Kidney (tissue), 14 donors: ENCODE results near the gene PRR5L. TPM values are rescaled to one million over a fixed set of nuclear protein-coding genes. Genes with fewer than 3 reads are reported as not detected.

Experiments used
- DNase-seq, 5 donors: peaks; one replicate each; pipeline ENCODE4 v3.0.0-alpha.2; 2013 to 2020
- FAIRE-seq: peaks from 2 replicates; lab custom pipeline; 2012; peaks lifted over from hg19 to GRCh38; lab: Jason Lieb, UNC
- H3K27ac ChIP-seq, 2 donors: one replicate each; pipeline ENCODE4 v1.7.0; 2013; ENCODE audit warnings: low read depth in 2 of 2, low read length in 2 of 2, inconsistent platforms in 1 of 2
- H3K27me3 ChIP-seq: one replicate; pipeline ENCODE4 v1.7.1; 2013; ENCODE audit warnings: low read length, inconsistent platforms; ENCODE audit not compliant: control insufficient read depth, insufficient read depth
- H3K36me3 ChIP-seq, 3 donors: one replicate each; pipeline versions ENCODE4 v1.7.0 to v1.7.1; 2013; ENCODE audit warnings: low read length in 3 of 3, control low read depth in 1 of 3, inconsistent platforms in 1 of 3; ENCODE audit not compliant: insufficient read depth in 3 of 3, control insufficient read depth in 2 of 3
- H3K4me1 ChIP-seq, 3 donors: one replicate each; pipeline versions ENCODE4 v1.7.0 to v1.7.1; 2013; ENCODE audit warnings: low read length in 3 of 3, inconsistent platforms in 1 of 3, low read depth in 1 of 3; ENCODE audit not compliant: control insufficient read depth in 2 of 3, insufficient read depth in 2 of 3
- H3K4me3 ChIP-seq, 3 donors: one replicate each; pipeline versions ENCODE4 v1.7.0 to v1.8.1; 2013; ENCODE audit warnings: low read length in 3 of 3, control low read depth in 1 of 3, inconsistent platforms in 1 of 3
- H3K9ac ChIP-seq, 3 donors: one replicate each; pipeline versions ENCODE4 v1.7.0 to v1.7.1; 2013; ENCODE audit warnings: low read length in 3 of 3, control low read depth in 1 of 3, inconsistent platforms in 1 of 3
- H3K9me3 ChIP-seq, 3 donors: one replicate each; pipeline versions ENCODE4 v1.7.0 to v1.7.1; 2013; ENCODE audit warnings: low read length in 3 of 3, control low read depth in 1 of 3, inconsistent platforms in 1 of 3; ENCODE audit not compliant: control insufficient read depth in 2 of 3, insufficient read depth in 1 of 3
- CTCF ChIP-seq: IDR thresholded peaks from 3 replicates; pipeline ENCODE4 v1.5.1; 2012; ENCODE audit warnings: mild to moderate bottlenecking, moderate library complexity, borderline replicate concordance; ENCODE audit not compliant: insufficient read depth; ENCODE audit errors: extremely low read depth
- intact Hi-C: fragments of 100-400 bp; cut with DNase I; formaldehyde crosslinking; loops from one replicate; pipeline ENCODE4 v1.11.1; 2022
- polyA plus RNA-seq: library from polyadenylated mRNA; stranded (reverse); fragments of 350-450 nt; fragmentation: Illumina TruSeq; extraction: RNeasy Lipid Tissue Mini Kit (QIAGEN cat#74804); gene quantifications from one replicate; pipeline ENCODE4 v1.2.3, GENCODE V29; 2014; ENCODE audit warnings: low read depth, low replicate concordance; ENCODE audit not compliant: insufficient read depth
- total RNA-seq: library from RNA; stranded (reverse); fragmentation: NEBNext Ultra II Directional; extraction: Animal tissue kit (Norgen Biotek cat#: 25700); gene quantifications from one replicate; pipeline ENCODE4 v1.2.1, GENCODE V29; 2021
- donor health status: control.
- donor health status: control.
- donor health status: control.
- donor health status: control.
- donor health status: control.
- donor health status: DM: yes; HTN: yes; CAD: no.
- donor health status: Normal renal cell carcinoma (clear cell type).

The PRR5L gene
- total and polyA plus RNA-seq, 2 donors from 2014 or later, result 6.3 to 17.5 TPM

GRCh38 chr11:36381015-36381360, 84.9 kb downstream of the PRR5L start:
- no peaks in the 10 kb centered on the region for H3K36me3 ChIP-seq
- H3K4me1 ChIP-seq, result peaks cover 0 to 6% (median 2%) of the 10 kb centered on the region in 3 donors
- FAIRE-seq, result no peak
- intact Hi-C loops, result no loop called here
- no peak for TF ChIP-seq CTCF
- no peak overlapping the region for H3K27ac ChIP-seq
- no peak for DNase-seq
- peak overlapping the region in 1 of 3 donors; percentile 10 for H3K4me3 ChIP-seq
- H3K9me3 ChIP-seq, result no peaks in the 10 kb centered on the region
- H3K27me3 ChIP-seq, result no peaks in the 10 kb centered on the region
- no peak overlapping the region for H3K9ac ChIP-seq

- no peak for TF ChIP-seq CTCF
- intact Hi-C loops, result no loop called here
Measured at GRCh38 chr11:36383195-36383594, 87.1 kb downstream of the PRR5L start.

DNA sequence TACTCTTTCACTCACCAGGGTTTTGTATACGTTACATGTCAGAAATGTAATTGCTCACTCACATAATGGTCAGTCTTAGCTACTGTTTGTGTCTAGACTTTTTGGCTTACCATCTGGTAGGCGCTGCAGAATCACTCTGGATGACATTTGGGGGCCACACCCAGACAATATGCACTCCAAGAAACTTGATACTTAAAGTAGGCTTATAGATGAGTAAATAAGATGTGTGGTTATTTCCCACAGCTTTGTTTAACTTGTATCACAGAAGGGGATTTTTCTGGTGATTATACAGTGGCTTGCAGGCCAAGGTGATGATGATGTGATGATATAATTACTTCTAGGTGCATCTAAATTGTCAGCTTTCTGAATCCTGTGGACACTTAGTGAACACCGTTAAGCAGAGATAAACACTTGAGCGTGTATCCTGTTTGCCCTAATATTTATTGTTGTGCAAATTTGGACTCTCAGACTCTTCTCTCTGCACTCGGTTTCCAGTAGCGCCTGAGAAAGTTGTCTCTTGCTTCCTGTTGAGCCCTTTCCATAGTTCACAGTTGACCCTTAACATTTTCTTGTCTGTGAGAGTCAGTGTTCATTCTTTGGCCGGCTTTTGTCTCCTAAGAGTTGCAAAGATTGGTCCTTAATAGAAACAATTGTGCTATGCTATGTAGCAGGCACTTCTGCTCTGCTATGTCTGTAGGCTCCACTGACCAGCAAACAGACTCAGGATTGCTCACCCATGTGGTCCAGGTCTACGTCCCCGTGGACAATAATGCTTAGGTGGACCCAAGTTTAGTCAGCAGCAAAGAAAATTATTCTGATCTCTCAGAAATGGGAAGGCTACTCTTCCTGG, 89.3 kb downstream of the PRR5L start:
- FAIRE-seq, result no peak
- Histone ChIP-seq H3K9me3 (no peaks in the 10 kb centered on the region), H3K9ac (no peak overlapping the region), H3K36me3 (no peaks in the 10 kb centered on the region), H3K4me3 (no peak overlapping the region), H3K27ac (no peak overlapping the region), H3K4me1 (no peaks in the 10 kb centered on the region), H3K27me3 (no peaks in the 10 kb centered on the region)
- DNase-seq, result no peak
- intact Hi-C loops, result no loop called here
- TF ChIP-seq CTCF, result no peak

More at GRCh38 chr11:36383195-36383594, 87.1 kb downstream of the PRR5L start:
- no peak for DNase-seq
- H3K27ac ChIP-seq, result no peak overlapping the region
- no peaks in the 10 kb centered on the region for H3K36me3 ChIP-seq
- H3K9ac ChIP-seq, result no peak overlapping the region
- no peaks in the 10 kb centered on the region for H3K9me3 ChIP-seq
- H3K4me3 ChIP-seq, result no peak overlapping the region
- FAIRE-seq, result no peak
- peaks cover 0 to under 1% (median 0%) of the 10 kb centered on the region in 3 donors for H3K4me1 ChIP-seq
- H3K27me3 ChIP-seq, result no peaks in the 10 kb centered on the region
